Pons (tissue), 1 donor: ENCODE measurements around the gene MPP3.
"Not testable (repeated sequence)": the region's sequence is repeated elsewhere in the genome, so short reads cannot be mapped to it uniquely, and the experiment has no call there.

Experiments
- DNase-seq: peaks from one replicate; pipeline ENCODE4 v3.0.0-alpha.2; 2016; ENCODE audit warnings: low spot score

Gene MPP3

DNA sequence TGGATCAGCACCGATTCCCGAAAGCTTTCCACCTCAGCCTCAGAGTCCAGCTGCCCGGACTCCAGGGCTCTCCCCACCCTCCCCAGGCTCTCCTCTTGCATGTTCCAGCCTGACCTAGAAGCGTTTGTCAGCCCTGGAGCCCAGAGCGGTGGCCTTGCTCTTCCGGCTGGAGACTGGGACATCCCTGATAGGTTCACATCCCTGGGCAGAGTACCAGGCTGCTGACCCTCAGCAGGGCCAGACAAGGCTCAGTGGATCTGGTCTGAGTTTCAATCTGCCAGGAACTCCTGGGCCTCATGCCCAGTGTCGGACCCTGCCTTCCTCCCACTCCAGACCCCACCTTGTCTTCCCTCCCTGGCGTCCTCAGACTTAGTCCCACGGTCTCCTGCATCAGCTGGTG is 29.0 kb upstream of the MPP3 start:
- DNase-seq, result no peak

DNA sequence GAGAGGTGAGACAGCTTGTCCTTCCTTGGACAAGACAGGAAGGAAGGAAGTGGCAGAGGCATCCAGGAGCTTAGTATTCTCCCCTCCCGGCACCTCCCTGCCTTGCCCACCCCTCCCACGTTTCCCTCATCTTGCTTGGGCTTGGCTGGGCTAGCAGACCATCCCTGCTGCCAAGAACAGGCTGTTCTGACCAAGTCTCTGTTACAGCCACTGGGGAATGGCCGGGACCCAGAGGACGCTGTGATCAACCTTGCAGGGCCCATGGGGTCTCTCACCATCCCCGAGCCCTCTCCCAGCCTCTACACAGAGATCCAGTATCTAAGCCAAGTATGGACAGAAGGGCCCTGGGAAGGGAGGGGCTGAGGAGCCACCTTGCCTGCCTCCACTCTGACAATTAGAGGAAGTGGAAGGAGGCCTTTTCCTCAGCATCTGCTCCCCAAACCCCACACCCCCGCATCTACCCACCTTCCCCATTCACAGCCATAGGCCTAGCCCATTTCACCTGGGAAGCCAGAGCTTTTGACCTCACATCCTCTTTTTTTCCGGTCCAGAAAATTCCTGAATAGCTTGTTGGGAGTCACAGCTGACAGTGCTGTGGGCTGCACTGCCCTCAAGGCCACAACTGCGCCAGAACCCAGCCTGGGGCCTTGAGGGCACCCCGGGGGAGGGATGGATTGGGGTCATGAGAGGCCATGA is 28.1 kb upstream of the MPP3 start:
- DNase-seq, result no peak

DNA sequence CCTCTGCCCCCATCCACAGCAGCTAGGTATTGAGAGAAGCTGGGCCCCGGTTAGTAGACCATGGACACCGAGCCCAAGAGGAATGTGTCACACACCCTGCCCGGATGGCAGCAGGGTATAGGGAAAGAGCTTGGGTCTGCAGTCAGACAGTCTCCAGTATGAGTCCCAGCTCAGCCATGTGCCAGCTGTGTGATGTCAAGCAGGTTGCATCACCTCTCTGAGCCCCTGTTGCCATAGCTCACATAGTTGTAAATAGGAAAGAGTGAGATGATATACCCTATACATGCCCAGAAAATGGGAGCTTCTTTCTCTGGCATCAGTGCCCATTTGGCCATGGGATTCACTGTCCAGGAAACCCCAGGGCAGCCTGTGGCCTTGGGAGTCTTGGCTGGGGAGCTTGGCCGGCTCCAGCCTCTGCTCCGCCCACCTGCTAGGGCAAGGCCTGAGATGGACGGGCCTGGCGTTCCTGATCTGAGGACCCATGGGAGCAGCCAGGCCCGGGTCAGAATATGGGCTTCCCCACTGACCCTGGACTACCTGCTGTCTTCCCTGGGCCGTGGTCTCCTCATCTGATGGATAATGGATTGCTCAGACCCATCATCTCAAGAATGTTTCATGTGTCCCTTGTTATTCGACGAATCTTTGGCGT is 27.3 kb upstream of the MPP3 start:
- no peak for DNase-seq

DNA sequence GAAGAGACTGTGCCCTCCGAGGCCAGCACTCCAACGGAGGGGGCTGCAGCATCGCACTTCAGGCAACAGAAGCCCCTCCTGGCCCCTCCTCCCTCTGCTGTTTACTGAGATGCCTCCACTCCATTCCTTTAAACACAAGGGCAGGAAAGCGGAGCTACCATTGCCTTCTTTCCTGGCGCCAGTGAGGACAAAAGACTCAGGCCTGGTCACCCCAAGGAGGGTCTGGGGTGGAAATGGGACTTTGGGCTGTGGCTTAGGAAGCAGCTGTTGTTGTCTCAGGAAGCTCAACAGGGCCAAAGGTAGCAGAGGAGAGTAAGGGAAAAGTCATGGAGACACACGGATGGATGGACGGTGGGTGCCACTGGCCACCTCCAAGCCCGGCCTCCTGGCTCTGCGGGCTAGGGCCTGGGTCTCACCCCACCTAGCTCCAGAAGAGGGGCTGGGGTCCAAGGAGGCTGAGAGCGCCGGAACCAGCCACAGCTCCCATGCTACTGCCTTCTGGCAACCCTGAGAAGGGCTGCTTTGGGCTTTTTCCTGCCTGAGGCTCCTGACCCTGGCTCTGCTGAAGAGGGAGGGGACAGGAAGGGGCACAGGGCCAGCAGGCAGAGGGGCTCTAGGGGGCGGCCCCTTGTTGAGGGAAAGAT is 25.1 kb upstream of the MPP3 start:
- no peak for DNase-seq

DNA sequence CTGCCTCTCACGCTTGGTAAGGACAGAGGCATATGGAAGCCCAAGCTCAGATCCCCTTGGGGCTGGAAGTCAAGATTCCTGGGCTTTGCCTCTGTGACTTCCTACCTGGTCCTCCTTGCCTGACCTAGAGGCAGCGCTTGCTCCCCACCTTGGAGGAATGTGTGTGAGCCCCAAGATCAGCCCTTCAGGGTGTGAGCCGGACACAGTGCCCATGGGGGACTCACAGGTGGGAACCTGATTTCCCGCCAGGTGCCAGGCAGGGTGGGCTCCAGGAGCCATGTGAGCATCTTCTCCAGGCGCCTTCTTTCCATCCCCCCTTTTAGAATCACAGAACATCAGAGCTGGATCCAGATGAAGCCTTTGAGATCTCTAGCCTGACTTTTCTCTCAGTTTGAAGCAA is 24.2 kb upstream of the MPP3 start:
- no peak for DNase-seq

DNA sequence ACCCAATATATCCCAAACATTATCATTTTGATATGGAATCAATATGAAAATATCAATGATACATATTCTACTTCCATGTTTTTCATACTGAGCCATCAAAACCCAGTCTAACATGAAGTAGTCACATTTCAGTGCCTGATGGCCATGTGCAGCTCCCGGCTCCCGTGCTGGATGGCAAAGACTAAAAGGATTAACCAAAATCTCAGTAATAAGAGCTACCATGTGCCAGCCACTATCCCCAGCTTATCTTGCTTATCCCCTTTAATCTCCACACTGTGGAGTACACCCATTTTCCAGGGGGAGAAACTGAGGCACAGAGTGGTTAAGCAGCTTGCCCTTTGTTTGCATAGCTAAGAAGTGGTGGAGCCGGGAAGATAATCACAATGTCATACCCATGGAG is 23.2 kb upstream of the MPP3 start:
- no peak for DNase-seq

DNA sequence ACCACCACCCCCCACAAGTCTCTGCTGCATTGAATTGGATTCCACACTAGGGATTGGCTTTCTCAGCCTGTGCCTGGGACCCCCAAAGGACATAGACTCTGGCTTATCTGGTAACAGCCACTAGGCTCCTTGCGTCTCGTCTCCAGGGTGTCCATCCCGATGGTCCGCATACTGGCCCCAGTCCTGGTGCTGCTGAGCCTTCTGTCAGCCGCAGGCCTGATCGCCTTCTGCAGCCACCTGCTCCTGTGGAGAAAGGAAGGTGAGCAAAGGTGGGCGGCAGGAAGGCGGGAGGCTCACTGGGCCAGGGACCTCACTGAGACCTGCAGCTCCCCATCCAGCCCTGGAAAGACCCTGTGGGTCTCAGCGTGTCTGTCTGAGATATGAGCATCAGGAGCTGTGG is 22.1 kb upstream of the MPP3 start:
- DNase-seq, result no peak

DNA sequence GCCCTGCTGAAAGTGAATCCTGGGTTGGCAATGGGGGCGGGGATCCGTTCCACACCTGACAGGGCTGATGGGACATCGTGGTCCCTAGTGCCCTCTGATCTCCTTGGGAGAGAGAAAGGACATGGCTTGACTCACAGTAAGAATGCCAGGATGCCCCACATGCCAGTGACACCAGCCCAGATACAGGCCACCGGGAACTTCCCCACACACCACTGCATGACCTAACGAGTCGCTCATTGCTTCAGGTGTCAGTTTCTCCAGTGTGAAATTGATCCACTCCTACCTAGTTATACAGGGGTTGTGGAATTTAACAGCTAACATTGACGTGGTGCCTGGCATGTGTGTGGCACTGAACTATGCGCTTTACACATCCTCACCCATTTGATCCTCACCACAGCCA is 21.6 kb upstream of the MPP3 start:
- no peak for DNase-seq

DNA sequence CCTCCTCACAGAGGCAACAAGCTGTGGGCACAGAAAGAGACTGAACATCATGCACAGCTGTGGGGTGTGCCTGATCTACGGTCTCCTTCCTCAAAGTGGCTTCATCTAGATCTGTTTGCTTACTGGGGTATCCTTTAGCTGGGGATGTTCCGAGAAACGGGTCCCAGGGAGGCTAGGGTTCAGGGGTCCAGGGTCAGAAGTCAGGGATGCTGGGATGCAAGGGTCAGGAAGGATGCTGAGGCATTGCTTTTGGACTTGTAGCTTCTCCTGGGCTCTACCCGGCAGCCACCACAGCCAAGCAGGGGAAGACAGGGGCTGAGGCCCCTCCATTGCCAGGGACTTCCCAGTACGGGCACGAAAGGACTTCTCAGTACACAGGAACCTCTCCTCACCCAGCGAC is 20.6 kb upstream of the MPP3 start:
- DNase-seq, result no peak

DNA sequence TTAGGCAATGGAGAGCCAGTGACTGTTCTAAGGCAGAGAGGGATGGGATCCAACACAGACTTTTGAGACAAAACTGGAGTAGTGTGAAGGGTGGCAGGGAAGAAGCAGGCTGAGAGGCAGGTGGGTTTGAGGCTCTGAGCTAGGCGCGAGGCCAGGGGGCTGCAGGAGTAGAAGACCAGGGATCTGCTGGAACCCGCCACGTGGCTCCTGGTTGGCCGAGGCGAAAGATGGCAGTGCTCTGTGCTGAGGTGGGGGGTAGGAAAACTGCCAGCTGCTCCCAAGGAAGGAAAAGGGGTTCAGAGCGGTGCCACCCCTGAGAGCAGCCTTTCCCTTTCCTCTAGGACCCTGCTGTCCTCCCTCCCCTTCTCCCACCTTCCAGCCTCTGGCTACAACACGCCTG is 19.6 kb upstream of the MPP3 start:
- no peak for DNase-seq

DNA sequence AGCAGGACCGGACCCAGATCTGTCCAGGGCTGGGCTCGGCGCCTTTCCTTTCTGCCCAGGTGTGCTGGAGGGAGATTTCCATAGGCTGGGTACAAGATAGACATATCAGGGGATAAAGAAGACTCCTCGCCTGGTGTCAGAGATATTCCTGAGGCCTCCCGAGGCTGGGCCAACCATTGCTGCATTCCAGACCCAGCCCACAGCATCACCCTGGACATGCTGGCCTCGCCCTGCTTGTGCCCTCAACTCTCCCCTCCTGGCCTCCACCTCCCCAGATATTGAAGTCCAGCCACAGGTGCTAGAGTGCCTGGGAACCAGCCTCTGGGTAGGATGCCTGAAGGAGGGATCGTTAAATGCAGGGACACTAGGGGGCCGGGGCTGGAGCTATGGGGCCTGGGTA is 16.2 kb upstream of the MPP3 start:
- no peak for DNase-seq

DNA sequence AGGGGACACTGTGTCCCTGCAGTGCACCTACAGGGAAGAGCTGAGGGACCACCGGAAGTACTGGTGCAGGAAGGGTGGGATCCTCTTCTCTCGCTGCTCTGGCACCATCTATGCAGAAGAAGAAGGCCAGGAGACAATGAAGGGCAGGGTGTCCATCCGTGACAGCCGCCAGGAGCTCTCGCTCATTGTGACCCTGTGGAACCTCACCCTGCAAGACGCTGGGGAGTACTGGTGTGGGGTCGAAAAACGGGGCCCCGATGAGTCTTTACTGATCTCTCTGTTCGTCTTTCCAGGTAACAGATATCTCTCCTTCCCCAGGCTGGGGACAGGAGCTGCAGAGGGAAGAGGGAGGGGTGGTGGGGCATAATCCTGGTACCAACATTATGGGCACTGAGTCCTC is 15.7 kb upstream of the MPP3 start:
- DNase-seq, result no peak

DNA sequence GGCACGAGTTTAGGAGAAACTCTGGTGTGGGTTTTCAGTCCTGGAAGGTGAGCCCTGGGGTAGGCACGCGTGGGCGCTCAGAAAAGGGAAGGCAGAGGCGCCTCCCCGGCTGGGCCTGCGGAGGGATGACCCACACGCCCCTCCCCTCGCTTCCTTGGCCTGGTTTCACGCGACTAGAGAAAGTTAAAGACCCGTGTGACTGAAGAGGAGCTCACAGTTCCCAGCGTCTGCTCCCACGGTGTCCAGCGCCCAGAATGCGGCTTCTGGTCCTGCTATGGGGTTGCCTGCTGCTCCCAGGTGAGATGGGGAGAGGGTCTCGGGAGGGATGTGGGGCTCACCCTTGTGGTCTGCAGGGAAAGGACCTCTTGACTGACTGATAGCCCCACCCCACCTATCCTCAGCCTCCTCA is 14.0 kb upstream of the MPP3 start, which contains the start of gene CD300LG:
CD300LG (plus strand) TSS at position 214 of the 409 bp plus-strand sequence; CDS start at position 255, 41 bp downstream.
- DNase-seq, result no peak

DNA sequence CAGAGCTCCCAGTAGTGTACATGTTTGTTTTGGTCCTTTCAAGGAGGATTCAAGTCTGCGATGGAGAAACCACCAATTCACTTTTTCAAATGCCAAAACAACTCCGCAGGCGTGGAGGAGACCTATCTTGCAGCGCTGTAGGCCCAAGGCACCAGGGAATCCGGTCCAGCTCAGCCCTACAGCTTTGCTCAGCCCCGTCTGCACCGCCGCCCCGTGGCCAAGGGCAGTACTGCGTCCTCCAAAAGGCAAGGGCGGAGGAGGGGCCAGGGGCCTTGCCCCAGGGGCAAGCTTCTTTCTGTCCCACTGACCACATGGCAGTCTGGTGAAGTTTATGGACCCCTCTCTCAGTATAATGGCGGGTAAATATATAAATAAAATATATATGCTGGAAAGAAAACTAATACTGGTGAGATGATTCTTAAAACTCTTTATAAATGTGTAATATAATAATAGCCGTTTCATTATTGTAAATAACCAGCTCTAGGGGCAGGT is 13.3 kb upstream of the MPP3 start:
- DNase-seq, result peak; percentile 68

DNA sequence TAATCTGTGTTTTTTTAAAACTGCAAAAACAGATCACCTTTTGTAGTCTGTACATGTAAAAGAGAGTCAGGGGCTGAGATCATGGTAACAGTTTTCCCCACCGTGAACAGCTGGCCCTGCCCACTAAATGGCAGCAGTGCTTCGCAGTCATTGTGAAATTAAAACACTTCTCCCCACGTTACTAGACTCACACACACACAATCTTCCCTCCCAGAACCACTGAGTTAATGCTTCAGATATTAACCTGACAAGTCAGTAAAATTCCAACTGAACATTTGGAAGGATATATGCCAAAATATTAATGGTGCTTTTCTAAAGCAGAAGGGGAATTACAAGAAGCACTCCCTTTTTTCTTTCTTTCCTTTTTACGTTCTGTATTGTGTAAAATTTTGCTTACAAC is 12.8 kb upstream of the MPP3 start:
- no peak for DNase-seq

DNA sequence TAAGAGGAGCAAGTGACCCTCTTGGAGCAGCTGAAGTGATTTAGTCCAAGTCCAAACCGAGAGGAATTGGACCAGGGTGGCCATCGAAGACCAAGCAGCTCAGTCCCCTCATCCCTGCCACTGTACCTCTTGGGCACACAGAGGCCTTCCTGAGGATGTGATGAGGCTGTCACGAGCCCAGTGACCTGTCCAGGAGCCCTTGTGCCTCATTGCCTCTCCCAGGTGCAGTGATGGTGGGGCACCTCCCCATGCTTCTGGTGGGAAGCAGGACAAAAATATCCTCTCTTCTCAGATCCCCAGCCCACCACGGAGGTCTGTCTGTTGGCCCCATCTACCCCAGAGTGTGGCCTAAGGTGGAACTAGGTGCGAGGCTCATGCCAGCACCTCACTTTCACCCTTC is 11.3 kb upstream of the MPP3 start:
- DNase-seq, result no peak

DNA sequence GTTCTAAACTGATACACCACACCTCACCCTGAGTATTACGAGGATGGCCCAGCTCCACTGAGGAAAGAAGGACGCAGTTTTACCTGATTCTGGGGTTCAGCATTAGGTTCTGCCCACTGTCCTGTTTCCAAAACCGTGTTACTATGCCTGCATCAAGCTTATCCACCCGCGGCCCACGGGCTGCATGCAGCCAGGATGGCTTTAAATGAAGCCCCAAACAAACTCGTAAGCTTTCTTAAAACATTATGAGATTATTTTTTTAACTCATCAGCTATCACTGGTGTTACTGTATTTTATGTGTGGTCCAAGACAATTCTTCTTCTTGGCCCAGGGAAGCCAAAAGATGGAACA is 10.0 kb upstream of the MPP3 start:
- no peak for DNase-seq

DNA sequence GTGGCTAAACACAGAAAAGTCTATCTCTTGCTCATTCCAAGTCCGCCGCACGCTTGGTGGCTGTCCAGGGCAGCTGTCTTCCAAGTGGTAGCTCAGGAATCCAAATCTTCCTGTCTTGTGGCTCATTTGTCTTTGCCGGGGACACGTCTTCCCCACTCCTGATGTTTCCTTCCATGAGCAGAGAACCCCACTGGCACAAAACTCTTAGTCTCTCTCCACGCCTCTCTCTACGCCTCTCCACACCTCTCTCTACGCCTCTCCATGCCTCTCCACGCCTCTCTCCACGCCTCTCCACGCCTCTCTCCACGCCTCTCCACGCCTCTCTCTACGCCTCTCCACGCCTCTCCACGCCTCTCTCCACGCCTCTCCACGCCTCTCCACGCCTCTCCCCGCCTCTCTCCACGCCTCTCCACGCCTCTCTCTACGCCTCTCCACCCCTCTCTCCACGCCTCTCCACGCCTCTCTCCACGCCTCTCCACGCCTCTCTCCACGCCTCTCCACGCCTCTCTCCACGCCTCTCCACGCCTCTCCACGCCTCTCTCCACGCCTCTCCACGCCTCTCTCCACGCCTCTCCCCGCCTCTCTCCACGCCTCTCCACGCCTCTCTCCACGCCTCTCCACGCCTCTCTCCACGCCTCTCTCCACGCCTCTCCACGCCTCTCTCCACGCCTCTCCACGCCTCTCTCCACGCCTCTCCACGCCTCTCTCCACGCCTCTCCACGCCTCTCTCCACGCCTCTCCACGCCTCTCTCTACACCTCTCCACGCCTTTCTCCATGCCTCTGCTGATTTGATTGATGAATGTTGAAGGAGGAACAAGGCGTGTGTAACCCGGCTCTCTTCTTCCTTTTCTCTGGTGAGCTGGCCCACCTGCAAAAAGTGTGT is 9.4 kb upstream of the MPP3 start:
- not testable (repeated sequence) for DNase-seq

DNA sequence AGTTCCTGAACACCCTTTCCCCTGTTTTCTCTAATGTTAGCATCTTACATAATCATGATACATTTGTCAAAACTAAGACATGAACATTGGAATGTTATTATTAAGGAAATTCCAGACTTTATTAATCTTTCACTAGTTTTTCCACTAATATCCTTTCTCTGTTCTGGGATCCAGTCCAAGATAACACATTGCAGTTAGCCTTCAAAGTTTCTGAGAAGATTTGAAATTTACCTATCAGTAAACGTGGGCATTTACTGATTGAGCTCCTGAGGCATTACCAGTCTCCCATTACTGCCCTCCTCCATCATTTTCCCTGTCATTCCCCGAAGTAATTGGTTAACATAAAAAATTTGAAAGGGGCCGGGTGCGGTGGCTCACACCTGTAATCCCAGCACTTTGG is 8.3 kb upstream of the MPP3 start:
- DNase-seq, result no peak

DNA sequence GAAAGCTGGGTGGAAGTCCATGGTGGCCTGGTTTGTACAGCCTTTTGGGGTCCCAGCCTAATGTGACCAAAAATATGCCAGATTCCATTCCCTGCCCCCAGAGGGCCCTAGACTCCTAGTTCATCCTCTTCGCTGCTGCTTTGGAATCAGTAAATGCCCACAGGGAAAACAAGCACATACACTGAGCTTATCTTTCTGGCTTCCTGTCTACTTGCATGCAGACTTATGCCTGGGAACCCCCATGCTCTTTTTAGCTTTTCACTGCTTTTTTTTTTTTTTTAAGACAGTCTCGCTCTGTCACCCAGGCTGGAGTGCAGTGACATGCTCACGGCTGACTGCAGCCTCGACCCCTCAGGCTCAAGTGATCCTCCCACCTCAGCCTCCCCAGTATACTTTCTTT is 7.9 kb upstream of the MPP3 start:
- DNase-seq, result no peak

DNA sequence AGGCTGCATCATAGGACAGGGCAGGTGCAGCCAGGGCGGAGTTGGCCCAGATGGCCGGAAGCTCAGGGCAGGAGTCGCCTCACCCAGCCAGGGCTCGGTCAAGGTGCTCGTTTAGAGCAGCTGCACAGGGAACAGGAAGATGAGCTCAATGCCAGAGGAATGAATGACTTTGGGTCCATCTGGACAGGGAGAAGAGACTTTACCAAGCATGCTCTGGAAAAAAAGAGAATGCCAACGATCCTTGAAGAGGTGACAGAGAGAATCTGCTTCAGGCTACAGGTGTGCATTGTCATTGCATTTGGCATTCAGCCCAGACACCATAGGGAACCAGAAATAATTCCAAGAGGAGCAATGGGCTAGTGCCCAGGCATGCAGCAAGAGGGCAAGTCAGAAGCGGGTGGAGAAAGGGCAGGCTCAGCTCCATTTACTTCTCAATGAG is 6.7 kb upstream of the MPP3 start:
- peak; percentile 27 for DNase-seq

DNA sequence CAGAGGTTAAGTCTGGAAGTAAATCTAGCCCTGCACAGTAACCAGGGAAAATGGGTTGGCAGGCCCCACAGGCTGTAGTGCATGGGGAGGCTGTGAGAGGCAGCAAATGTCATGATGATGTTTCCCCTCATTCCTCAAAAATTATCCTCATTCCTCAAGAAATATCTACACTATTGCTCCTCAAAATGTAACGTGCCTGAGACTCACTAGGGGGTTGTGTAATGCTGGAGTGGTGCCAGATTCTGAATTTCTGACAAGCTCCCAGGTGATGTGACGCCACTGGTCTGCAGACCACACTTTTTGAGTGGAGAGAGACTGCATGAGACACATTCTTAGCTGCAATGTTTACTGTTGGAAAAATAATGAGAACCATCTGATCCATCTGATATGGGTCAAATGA is 1.2 kb upstream of the MPP3 start:
- DNase-seq, result no peak
